SU-DHL-6 (cell line): ENCODE measurements around the gene RBM4.
"Not testable (repeated sequence)": the region's sequence is repeated elsewhere in the genome, so short reads cannot be mapped to it uniquely, and the experiment has no call there.

Source experiments
- H2AFZ ChIP-seq: fragments of 200-600 bp; sonication (generic); 2 replicates; pipeline ENCODE4 v1.6.1; 2014; ENCODE audit warnings: low read depth, mild to moderate bottlenecking, moderate library complexity, mixed read lengths, antibody characterized with exemption, low read length; ENCODE audit not compliant: severe bottlenecking
- H3F3A ChIP-seq: fragments of 200-600 bp; shearing (Covaris generic); 2 replicates; pipeline ENCODE4 v1.6.0; 2016; ENCODE audit warnings: antibody characterized with exemption, mild to moderate bottlenecking; ENCODE audit not compliant: insufficient read depth
- H3K27ac ChIP-seq: fragments of 200-600 bp; sonication (generic); 2 replicates; pipeline ENCODE4 v1.5.1; 2016; ENCODE audit warnings: low read depth, mild to moderate bottlenecking, low read length, moderate library complexity, mixed read lengths
- H3K27me3 ChIP-seq: fragments of 200-600 bp; sonication (generic), shearing (Covaris generic); 2 replicates; pipeline ENCODE4 v1.6.0; 2014; ENCODE audit warnings: mild to moderate bottlenecking, low read length
- H3K36me3 ChIP-seq: fragments of 200-600 bp; sonication (generic); 2 replicates; pipeline ENCODE4 v1.6.1; 2014; ENCODE audit warnings: mild to moderate bottlenecking, low read length, mixed read lengths
- H3K4me2 ChIP-seq: fragments of 300-600, 200-600 bp; shearing (Covaris generic), sonication (generic); 2 replicates; pipeline ENCODE4 v1.6.0; 2014; ENCODE audit warnings: low read length, low read depth, mild to moderate bottlenecking; ENCODE audit not compliant: poor library complexity, severe bottlenecking
- H3K4me3 ChIP-seq: fragments of 200-600 bp; sonication (generic); 2 replicates; pipeline ENCODE4 v1.5.1; 2014; ENCODE audit warnings: antibody characterized with exemption, low read length, mild to moderate bottlenecking, mixed read lengths; ENCODE audit not compliant: insufficient read depth, poor library complexity, severe bottlenecking
- H3K79me2 ChIP-seq: fragments of 200-600 bp; sonication (generic); 2 replicates; pipeline ENCODE4 v1.6.1; 2014; ENCODE audit warnings: mild to moderate bottlenecking, low read length, moderate library complexity; ENCODE audit not compliant: insufficient read depth
- H3K9ac ChIP-seq: fragments of 200-600 bp; sonication (generic); 2 replicates; pipeline ENCODE4 v1.7.0; 2014; ENCODE audit warnings: mild to moderate bottlenecking, low read length
- H3K9me2 ChIP-seq: fragments of 200-600 bp; sonication (generic); replicated peaks from 2 replicates; pipeline ENCODE4 v1.6.1; 2014; ENCODE audit warnings: low read length; ENCODE audit not compliant: insufficient read depth
- H3K9me3 ChIP-seq: fragments of 200-600 bp; sonication (generic); 2 replicates; pipeline ENCODE4 v1.6.1; 2014; ENCODE audit warnings: low read length, mixed read lengths; ENCODE audit not compliant: insufficient read depth
- H4K20me1 ChIP-seq: fragments of 200-600 bp; sonication (generic); 2 replicates; pipeline ENCODE4 v1.6.1; 2014; ENCODE audit warnings: low read depth, mild to moderate bottlenecking, antibody characterized with exemption, low read length, moderate library complexity, mixed read lengths
- EZH2phosphoT487 ChIP-seq: fragments of 200-600 bp; sonication (generic), shearing (Covaris generic); conservative IDR thresholded peaks from 2 replicates; pipeline ENCODE4 v1.6.1; 2018; ENCODE audit warnings: mild to moderate bottlenecking, antibody characterized with exemption, low read length, moderate library complexity, mixed read lengths
- TF ChIP-seq, protein P1 (sequence below): fragments of 200-600 bp; sonication (generic); IDR thresholded peaks from one replicate; pipeline ENCODE4 v1.5.1; 2017; ENCODE audit warnings: antibody characterized with exemption, mild to moderate bottlenecking, low read length, moderate library complexity; ENCODE audit not compliant: insufficient read depth, poor library complexity, severe bottlenecking

Gene RBM4

GRCh38 chr11:66638177-66639065 lies at the start of gene RBM4:
RBM4 (plus strand) TSS chr11:66638703; CDS start chr11:66639712, 1,009 bp downstream.
- Histone ChIP-seq H3F3A (peaks cover 33% of the 10 kb centered on the region), H2AFZ (peak within 1 kb of the TSS; percentile 18), H3K79me2 (peaks cover 83% of the 10 kb centered on the region), H3K9me2 (no peaks in the 10 kb centered on the region), H3K27ac (peak within 1 kb of the TSS; percentile 76), H3K4me2 (peak within 1 kb of the TSS; percentile 95), H3K9ac (peak within 1 kb of the TSS; percentile 92), H3K27me3 (no peaks in the 10 kb centered on the region), H3K4me3 (peak within 1 kb of the TSS; percentile 95), H3K9me3 (no peaks in the 10 kb centered on the region), H3K36me3 (peaks cover 42% of the 10 kb centered on the region), H4K20me1 (peaks cover 36% of the 10 kb centered on the region)
- TF ChIP-seq, protein P1, sequence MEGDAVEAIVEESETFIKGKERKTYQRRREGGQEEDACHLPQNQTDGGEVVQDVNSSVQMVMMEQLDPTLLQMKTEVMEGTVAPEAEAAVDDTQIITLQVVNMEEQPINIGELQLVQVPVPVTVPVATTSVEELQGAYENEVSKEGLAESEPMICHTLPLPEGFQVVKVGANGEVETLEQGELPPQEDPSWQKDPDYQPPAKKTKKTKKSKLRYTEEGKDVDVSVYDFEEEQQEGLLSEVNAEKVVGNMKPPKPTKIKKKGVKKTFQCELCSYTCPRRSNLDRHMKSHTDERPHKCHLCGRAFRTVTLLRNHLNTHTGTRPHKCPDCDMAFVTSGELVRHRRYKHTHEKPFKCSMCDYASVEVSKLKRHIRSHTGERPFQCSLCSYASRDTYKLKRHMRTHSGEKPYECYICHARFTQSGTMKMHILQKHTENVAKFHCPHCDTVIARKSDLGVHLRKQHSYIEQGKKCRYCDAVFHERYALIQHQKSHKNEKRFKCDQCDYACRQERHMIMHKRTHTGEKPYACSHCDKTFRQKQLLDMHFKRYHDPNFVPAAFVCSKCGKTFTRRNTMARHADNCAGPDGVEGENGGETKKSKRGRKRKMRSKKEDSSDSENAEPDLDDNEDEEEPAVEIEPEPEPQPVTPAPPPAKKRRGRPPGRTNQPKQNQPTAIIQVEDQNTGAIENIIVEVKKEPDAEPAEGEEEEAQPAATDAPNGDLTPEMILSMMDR = no peak

GRCh38 chr11:66589315-66589714 lies 49.2 kb upstream of the RBM4 start:
- not testable (repeated sequence) for H2AFZ ChIP-seq, H3K9ac ChIP-seq, H4K20me1 ChIP-seq, H3K9me2 ChIP-seq, H3K79me2 ChIP-seq, H3K9me3 ChIP-seq, H3K27me3 ChIP-seq, H3K36me3 ChIP-seq, H3K4me2 ChIP-seq, H3K4me3 ChIP-seq, H3K27ac ChIP-seq, H3F3A ChIP-seq

GRCh38 chr11:66589996-66590675 lies 48.4 kb upstream of the RBM4 start:
- Histone ChIP-seq H3K79me2 (no peaks in the 10 kb centered on the region), H3K9ac (no peak overlapping the region), H3K9me3 (no peaks in the 10 kb centered on the region), H3K4me3 (no peak overlapping the region), H4K20me1 (no peaks in the 10 kb centered on the region), H3K9me2 (no peaks in the 10 kb centered on the region), H3F3A (no peaks in the 10 kb centered on the region), H3K4me2 (no peak overlapping the region), H2AFZ (no peak overlapping the region), H3K36me3 (no peaks in the 10 kb centered on the region), H3K27ac (no peak overlapping the region), H3K27me3 (no peaks in the 10 kb centered on the region)
- TF ChIP-seq EZH2phosphoT487 = no peak
- TF ChIP-seq, protein P1 = no peak

- no peaks in the 10 kb centered on the region for H3K79me2 ChIP-seq
- H3K9me2 ChIP-seq = no peaks in the 10 kb centered on the region
- H3K27me3 ChIP-seq = no peaks in the 10 kb centered on the region
- no peaks in the 10 kb centered on the region for H4K20me1 ChIP-seq
- no peak overlapping the region for H3K4me2 ChIP-seq
- no peak overlapping the region for H3K4me3 ChIP-seq
- H3F3A ChIP-seq = no peaks in the 10 kb centered on the region
- TF ChIP-seq EZH2phosphoT487 = no peak
- TF ChIP-seq, protein P1 = no peak
- no peaks in the 10 kb centered on the region for H3K36me3 ChIP-seq
- no peak overlapping the region for H2AFZ ChIP-seq
- H3K9ac ChIP-seq = no peak overlapping the region
- no peaks in the 10 kb centered on the region for H3K9me3 ChIP-seq
- H3K27ac ChIP-seq = no peak overlapping the region
Measured at GRCh38 chr11:66591175-66591574, 47.3 kb upstream of the RBM4 start.
